ENCODE data around the gene GRAP2. TPM values are rescaled to one million over a fixed set of nuclear protein-coding genes. Genes with fewer than 3 reads are reported as not detected.

The GRAP2 gene
- total RNA-seq, 1 donor from 2014 or later, result 38.4 TPM

DNA sequence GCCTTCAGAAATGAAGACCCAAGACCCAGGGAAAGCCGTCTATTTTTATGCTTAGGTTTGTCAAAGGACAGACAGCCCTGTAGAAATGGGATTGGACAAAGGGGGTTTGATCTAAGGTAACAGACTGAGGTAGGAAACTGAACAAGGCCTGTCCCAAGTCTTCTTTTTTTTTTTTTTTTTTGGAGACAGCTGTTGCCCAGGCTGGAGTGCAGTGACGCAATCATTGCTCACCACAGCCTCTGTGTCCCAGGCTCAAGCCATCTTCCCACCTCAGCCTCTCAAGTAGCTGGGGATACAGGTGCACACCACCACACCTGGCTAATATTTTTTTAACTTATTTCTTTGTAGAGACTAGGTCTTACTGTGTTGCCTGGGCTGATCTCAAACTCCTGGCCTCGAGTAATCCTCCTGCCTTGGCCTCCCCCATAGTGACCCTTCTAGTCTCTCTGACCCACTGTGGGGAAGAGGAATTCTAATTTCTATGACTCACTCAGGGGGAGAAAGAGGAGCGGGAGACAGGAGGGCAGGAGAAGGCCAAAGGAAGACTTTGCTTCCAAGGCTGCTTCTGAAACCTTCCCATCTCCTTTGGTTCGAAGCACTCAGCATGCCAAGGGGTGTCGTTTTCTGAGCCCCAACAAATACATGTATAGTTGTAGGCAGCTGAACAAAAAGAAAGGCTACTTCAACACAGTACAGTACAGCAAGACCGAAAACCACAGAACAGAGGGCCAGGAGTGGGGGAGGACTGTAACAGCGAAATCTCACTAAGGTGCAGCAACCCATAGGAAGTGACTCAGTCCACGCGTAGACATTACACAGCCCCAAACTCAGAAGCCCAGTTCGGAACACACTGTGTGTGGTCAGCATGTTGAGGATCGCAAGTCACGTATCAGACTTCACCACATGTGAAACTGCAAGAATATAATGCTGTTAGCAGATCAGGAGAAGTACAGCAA lies 60.2 kb downstream of the GRAP2 start:
- H3K36me3 Mint-ChIP-seq (ENCODE audit: low read depth), result peaks cover 72% of the 10 kb centered on the region
- peaks cover 48% of the 10 kb centered on the region for H3K4me1 Mint-ChIP-seq
- no peaks in the 10 kb centered on the region for H3K9me3 Mint-ChIP-seq
- peak overlapping the region; percentile 63 for H3K4me3 Mint-ChIP-seq
- H3K27me3 Mint-ChIP-seq, result no peaks in the 10 kb centered on the region
- intact Hi-C loops (cut with micrococcal nuclease), result loop anchor here (1.0 to 5.0 kb wide), 4 partner anchors 28 to 121 kb away; partner anchors contain the start of gene GRAP2
- DNase-seq, result peak; percentile 90
- peak overlapping the region; percentile 76 for H3K27ac Mint-ChIP-seq

DNA sequence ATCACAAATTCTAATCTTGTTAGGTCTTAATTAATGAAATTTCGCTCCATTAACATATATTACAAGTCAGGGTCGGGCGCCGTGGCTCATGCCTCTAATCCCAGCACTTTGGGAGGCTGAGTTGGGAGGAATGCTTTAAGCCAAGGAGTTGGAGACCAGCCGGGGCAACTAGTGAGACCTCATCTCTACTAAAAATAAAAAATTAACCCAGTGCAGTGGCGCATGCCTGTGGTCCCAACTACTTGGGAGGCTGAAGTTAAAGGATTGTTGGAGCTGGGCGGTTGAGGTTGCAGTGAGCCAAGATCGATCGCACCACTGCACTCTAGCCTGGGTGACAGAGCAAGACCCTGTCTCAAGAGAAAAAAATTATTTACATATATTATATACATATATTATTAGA lies 61.2 kb downstream of the GRAP2 start:
- Mint-ChIP-seq H3K27me3 (no peaks in the 10 kb centered on the region), H3K27ac (peak overlapping the region; percentile 76), H3K36me3 (ENCODE audit: low read depth) (peaks cover 75% of the 10 kb centered on the region), H3K4me3 (peak overlapping the region; percentile 63), H3K4me1 (peaks cover 44% of the 10 kb centered on the region), H3K9me3 (no peaks in the 10 kb centered on the region)
- no peak for DNase-seq
- intact Hi-C loops (cut with micrococcal nuclease), result loop anchor here (5.0 kb wide), 1 partner anchor 40 kb away; no protein-coding TSS in a partner anchor

- no peak overlapping the region for H3K27ac Mint-ChIP-seq
These were observed 64.9 kb downstream of the GRAP2 start for GRCh38 chr22:39965748-39966147.

DNA sequence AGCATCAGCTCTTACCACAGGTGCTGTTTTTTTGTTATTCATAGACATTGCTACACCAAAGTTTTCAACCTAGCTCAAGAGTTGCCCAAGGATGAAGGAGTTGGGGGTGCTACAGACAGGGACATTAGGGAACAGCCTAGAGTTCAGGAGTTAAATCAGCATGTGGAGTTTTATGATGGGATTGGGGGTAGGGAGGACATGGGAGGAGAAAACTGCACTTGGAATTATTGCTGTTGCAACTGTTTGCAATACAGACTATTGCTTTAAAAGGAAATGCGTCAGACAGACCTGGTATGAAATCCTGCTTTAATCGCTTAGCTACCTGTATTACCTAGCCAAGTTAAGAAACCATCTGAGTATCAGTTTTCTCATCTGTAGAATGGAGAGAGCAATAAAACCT lies 65.6 kb downstream of the GRAP2 start:
- Mint-ChIP-seq H3K27ac (no peak overlapping the region), H3K9me3 (no peaks in the 10 kb centered on the region), H3K36me3 (ENCODE audit: low read depth) (peaks cover 75% of the 10 kb centered on the region), H3K27me3 (no peaks in the 10 kb centered on the region), H3K4me1 (peaks cover 6% of the 10 kb centered on the region), H3K4me3 (no peak overlapping the region)
- DNase-seq, result no peak
- intact Hi-C loops (cut with micrococcal nuclease), result no loop called here

More at GRCh38 chr22:39965748-39966147, 64.9 kb downstream of the GRAP2 start:
- Mint-ChIP-seq H3K36me3 (ENCODE audit: low read depth) (peaks cover 72% of the 10 kb centered on the region), H3K27me3 (no peaks in the 10 kb centered on the region), H3K4me3 (no peak overlapping the region), H3K4me1 (peaks cover 11% of the 10 kb centered on the region), H3K9me3 (no peaks in the 10 kb centered on the region)
- no peak for DNase-seq
- intact Hi-C loops (cut with micrococcal nuclease), result no loop called here

DNA sequence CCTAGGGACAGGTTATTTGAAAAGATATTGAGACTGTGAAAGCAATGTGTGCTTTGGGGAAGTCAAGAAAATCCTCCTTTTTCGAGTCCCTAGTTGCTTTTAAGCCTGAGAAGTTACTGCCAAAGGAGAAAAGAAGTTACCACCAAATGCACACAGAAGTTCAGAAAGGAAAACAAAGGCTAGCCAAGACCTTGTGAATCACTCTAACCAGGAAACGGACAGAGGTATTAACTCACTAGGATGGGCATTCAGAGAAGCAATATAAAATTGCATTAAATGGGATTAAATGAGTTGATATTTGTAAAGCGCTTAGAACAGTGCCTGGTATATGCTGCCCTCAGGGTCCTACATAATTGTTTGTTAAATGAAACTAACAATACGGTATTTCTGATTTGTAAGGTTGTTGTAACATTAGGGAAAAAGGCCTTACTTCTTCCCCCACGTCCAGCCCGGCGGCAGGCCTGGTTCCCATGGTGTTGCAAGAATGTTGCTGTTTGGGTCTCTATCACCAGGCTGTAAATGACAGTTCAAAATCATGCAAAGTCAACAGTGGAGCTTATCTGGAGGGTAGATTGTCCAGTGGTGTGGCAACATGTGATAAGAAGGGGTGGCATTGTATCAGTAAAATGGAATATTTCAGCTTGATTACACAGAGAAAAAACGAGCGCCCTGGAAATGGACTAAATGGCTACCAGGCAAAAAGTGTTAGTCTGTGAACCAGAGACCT lies 66.4 kb downstream of the GRAP2 start:
- no peak for DNase-seq
- Mint-ChIP-seq H3K4me1 (no peaks in the 10 kb centered on the region), H3K4me3 (no peak overlapping the region), H3K9me3 (no peaks in the 10 kb centered on the region), H3K27ac (no peak overlapping the region), H3K27me3 (no peaks in the 10 kb centered on the region), H3K36me3 (ENCODE audit: low read depth) (peaks cover 77% of the 10 kb centered on the region)
- intact Hi-C loops (cut with micrococcal nuclease), result no loop called here

GRCh38 chr22:39967996-39968972 lies 67.4 kb downstream of the GRAP2 start:
- Mint-ChIP-seq H3K36me3 (ENCODE audit: low read depth) (peaks cover 84% of the 10 kb centered on the region), H3K27ac (no peak overlapping the region)
- intact Hi-C loops (cut with micrococcal nuclease), result no loop called here

DNA sequence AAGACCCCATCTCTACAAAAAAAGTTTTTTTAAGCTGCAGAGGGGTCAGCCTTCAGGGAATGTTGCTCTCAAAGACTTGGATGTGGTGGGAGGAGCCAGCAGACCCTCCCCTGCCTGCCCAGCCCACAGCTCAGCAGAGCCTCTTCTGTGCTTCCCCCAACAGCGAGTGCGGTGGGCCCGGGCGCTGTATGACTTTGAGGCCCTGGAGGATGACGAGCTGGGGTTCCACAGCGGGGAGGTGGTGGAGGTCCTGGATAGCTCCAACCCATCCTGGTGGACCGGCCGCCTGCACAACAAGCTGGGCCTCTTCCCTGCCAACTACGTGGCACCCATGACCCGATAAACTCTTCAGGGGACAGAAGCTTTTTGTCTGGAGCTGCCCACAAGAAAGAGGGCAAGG lies 69.9 kb downstream of the GRAP2 start:
- Mint-ChIP-seq H3K4me1 (no peaks in the 10 kb centered on the region), H3K27ac (no peak overlapping the region), H3K9me3 (no peaks in the 10 kb centered on the region), H3K4me3 (no peak overlapping the region), H3K27me3 (no peaks in the 10 kb centered on the region), H3K36me3 (ENCODE audit: low read depth) (peaks cover 80% of the 10 kb centered on the region)
- DNase-seq, result no peak
- intact Hi-C loops (cut with micrococcal nuclease), result no loop called here

More at GRCh38 chr22:39967996-39968972, 67.4 kb downstream of the GRAP2 start:
- H3K27me3 Mint-ChIP-seq, result no peaks in the 10 kb centered on the region
- DNase-seq, result no peak
- no peak overlapping the region for H3K4me3 Mint-ChIP-seq
- H3K4me1 Mint-ChIP-seq, result no peaks in the 10 kb centered on the region
- H3K9me3 Mint-ChIP-seq, result no peaks in the 10 kb centered on the region

DNA sequence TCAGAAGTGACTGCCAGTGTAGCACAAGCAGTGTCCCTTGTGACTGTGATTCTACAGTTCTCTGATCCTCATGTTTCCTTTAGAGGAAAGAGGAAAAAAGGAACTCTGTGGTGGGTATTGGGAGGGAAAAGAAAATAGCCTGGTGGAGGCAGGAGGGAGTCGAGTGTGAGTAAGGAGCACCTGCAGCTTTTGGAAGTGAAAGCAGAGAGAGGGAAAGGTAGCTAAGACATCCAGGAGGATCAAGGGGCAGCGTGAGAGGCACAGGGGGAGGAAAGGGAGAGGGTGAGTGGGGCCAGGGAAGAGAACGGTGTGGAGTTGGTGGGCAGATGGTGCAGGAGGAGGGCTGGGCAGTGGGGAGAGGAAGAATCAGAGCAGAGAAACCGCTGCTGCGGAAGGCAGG lies 71.8 kb downstream of the GRAP2 start:
- no peaks in the 10 kb centered on the region for H3K4me1 Mint-ChIP-seq
- peak overlapping the region; percentile 10 for H3K27ac Mint-ChIP-seq
- H3K27me3 Mint-ChIP-seq, result no peaks in the 10 kb centered on the region
- intact Hi-C loops (cut with micrococcal nuclease), result no loop called here
- no peaks in the 10 kb centered on the region for H3K9me3 Mint-ChIP-seq
- H3K36me3 Mint-ChIP-seq (ENCODE audit: low read depth), result peaks cover 80% of the 10 kb centered on the region
- DNase-seq, result no peak
- H3K4me3 Mint-ChIP-seq, result no peak overlapping the region

DNA sequence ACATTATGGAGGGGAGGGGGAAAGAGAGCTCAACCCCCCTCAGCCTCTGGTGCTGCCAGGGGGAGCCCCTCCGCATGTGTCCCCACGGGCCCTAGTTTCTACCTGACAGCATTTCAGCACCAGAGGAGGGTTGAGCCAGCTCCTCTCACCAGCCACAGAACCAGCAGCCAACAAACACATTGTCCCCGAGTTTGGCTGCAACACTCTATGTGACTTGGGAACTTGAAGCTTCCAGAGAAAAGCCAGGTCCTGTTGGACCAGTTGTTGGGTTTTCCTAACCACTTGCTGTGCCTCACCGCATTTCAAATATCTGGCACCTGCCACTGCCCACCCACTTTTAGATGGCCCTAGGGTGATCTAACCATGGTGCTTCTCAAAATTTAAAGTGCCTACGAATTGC lies 72.8 kb downstream of the GRAP2 start:
- H3K9me3 Mint-ChIP-seq, result no peaks in the 10 kb centered on the region
- no peak overlapping the region for H3K4me3 Mint-ChIP-seq
- H3K36me3 Mint-ChIP-seq (ENCODE audit: low read depth), result peaks cover 76% of the 10 kb centered on the region
- intact Hi-C loops (cut with micrococcal nuclease), result no loop called here
- DNase-seq, result no peak
- no peak overlapping the region for H3K27ac Mint-ChIP-seq
- no peaks in the 10 kb centered on the region for H3K4me1 Mint-ChIP-seq
- H3K27me3 Mint-ChIP-seq, result no peaks in the 10 kb centered on the region

DNA sequence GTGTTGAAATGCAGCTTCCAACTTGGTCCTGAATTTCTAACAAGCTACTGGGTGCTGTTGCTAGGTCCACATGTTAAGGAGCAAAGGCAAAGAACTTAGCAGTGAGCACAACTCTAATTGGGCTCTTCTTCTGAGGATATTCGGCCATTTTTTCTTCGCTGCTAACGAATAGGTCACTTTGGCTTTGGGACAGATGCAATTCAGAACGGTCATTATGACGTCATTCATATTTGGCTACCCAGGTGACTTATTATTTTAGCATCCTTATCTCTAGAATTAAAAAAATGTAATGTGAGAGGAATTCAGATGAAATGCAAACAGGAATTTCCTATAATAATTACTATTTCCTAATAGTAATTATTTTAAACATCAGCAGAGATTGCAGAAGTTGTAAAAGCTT lies 73.2 kb downstream of the GRAP2 start:
- Mint-ChIP-seq H3K36me3 (ENCODE audit: low read depth) (peaks cover 72% of the 10 kb centered on the region), H3K27ac (no peak overlapping the region), H3K9me3 (no peaks in the 10 kb centered on the region), H3K27me3 (no peaks in the 10 kb centered on the region), H3K4me3 (no peak overlapping the region), H3K4me1 (peaks cover 3% of the 10 kb centered on the region)
- intact Hi-C loops (cut with micrococcal nuclease), result no loop called here
- DNase-seq, result no peak

- H3K4me3 Mint-ChIP-seq, result no peak overlapping the region
- H3K27me3 Mint-ChIP-seq, result no peaks in the 10 kb centered on the region
- H3K36me3 Mint-ChIP-seq (ENCODE audit: low read depth), result peaks cover 35% of the 10 kb centered on the region
- intact Hi-C loops (cut with micrococcal nuclease), result no loop called here
- no peaks in the 10 kb centered on the region for H3K9me3 Mint-ChIP-seq
- DNase-seq, result no peak
- peaks cover 13% of the 10 kb centered on the region for H3K4me1 Mint-ChIP-seq
- H3K27ac Mint-ChIP-seq, result no peak overlapping the region
These were observed 78.2 kb downstream of the GRAP2 start for GRCh38 chr22:39979048-39979447.

- Mint-ChIP-seq H3K36me3 (ENCODE audit: low read depth) (peaks cover 33% of the 10 kb centered on the region), H3K27ac (no peak overlapping the region), H3K9me3 (no peaks in the 10 kb centered on the region), H3K4me1 (peaks cover 13% of the 10 kb centered on the region), H3K4me3 (no peak overlapping the region), H3K27me3 (no peaks in the 10 kb centered on the region)
- DNase-seq, result no peak
- intact Hi-C loops (cut with micrococcal nuclease), result no loop called here
These were observed 78.6 kb downstream of the GRAP2 start for GRCh38 chr22:39979458-39979857.

DNA sequence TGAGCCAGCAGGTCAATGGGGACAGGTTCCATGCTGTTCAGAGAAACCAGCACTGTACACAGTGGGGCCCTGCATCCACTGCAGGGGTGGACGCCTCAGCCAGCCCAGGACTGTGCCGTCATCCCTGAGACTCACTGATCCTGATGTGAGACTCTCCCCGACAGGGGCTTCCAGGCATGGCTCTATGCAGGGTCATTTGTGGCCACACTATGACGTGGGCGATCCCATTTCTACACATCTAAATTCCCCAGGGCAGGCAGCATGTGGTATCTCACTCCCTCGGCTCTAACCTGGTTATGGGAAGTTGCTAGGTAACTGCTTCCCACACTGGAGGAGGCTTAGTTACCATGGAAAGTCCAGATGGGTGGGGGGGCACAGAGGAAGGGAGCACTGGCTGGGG lies 79.7 kb downstream of the GRAP2 start:
- Mint-ChIP-seq H3K36me3 (ENCODE audit: low read depth) (peaks cover 26% of the 10 kb centered on the region), H3K9me3 (no peaks in the 10 kb centered on the region), H3K4me1 (peaks cover 21% of the 10 kb centered on the region), H3K27me3 (peaks cover 2% of the 10 kb centered on the region), H3K27ac (no peak overlapping the region), H3K4me3 (no peak overlapping the region)
- DNase-seq, result no peak
- intact Hi-C loops (cut with micrococcal nuclease), result no loop called here
